Measurements from ENCODE around the gene ARHGEF38.
"Not testable (repeated sequence)": the region's sequence is repeated elsewhere in the genome, so short reads cannot be mapped to it uniquely, and the experiment has no call there.

The ARHGEF38 gene

DNA sequence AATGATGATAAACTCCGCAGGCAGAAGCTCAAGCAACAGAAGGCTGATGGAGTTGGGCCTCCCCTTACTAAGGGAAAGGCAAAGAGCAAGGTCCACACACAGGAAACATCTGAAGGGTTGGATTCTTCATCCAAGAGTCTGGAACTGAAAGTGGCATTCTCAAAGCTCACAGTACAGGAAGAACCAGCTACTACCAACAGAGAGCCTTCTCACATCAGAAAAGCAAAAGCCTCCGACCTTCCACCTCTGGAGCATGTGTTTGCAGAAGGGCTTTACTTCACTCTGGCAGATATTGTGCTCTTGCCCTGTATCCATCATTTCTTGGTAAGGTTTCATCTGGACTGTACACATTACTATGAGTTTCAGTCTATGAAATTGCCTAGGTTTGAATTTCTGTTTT is 166.8 kb downstream of the ARHGEF38 start:
- DNase-seq: no peak

DNA sequence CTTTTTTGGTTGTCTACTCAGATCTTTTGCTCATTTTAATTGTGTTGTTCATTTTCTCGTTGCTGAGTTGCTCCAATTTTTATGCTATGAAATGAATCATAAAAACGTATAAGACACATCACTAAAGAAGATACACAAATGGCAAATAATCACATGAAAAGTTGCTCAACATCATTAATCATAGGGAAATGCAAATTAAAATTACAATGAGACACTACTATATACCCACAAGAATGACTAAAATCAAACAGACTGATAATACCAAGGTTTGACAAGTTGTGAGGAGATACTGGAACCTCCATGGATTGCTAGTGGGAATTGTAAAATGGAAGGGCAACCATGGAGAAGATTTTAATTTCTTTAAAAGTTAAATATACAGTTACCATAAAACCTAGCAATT is 173.2 kb downstream of the ARHGEF38 start:
- DNase-seq: no peak

- not testable (repeated sequence) for DNase-seq
Measured at GRCh38 chr4:105729895-105730294, 177.5 kb downstream of the ARHGEF38 start.

All from activated CD4-positive, CD25-positive, alpha-beta regulatory T cell (primary cell).